DND-41 (cell line): Measurements from ENCODE around the gene MIP.

Source experiments
- ATAC-seq: fragments of 200-7000 bp; cut with Tn5 transposase; 3 replicates; pipeline ENCODE4 v1.9.1; 2021; ENCODE audit warnings: low read depth; ENCODE audit not compliant: insufficient read depth
- DNase-seq: peaks from one replicate; pipeline ENCODE4 v3.0.0-alpha.2; 2020
- H2AFZ ChIP-seq: 2 replicates; pipeline ENCODE4 v1.6.0; 2012; ENCODE audit warnings: low read depth, low read length
- H3K27ac ChIP-seq: 2 replicates; pipeline ENCODE4 v1.5.1; 2012; ENCODE audit warnings: low read length, inconsistent platforms
- H3K27me3 ChIP-seq: fragments of 200-600 bp; sonication (generic); 2 replicates; pipeline ENCODE4 v1.6.0; 2012; ENCODE audit warnings: low read length, mild to moderate bottlenecking, inconsistent platforms; ENCODE audit not compliant: insufficient read depth, poor library complexity
- H3K36me3 ChIP-seq: 2 replicates; pipeline ENCODE4 v1.5.1; 2012; ENCODE audit warnings: low read length, inconsistent platforms; ENCODE audit not compliant: insufficient read depth
- H3K4me1 ChIP-seq: 2 replicates; pipeline ENCODE4 v1.5.1; 2012; ENCODE audit warnings: mild to moderate bottlenecking, low read length; ENCODE audit not compliant: insufficient read depth
- H3K4me2 ChIP-seq: 2 replicates; pipeline ENCODE4 v1.6.0; 2012; ENCODE audit warnings: mild to moderate bottlenecking, moderate library complexity, low read length, inconsistent platforms; ENCODE audit not compliant: insufficient read depth
- H3K4me3 ChIP-seq, 2 experiments: fragments of 200-600 bp in 1 of 2; shearing (Covaris generic) in 1 of 2; 2 replicates each; pipeline ENCODE4 v1.5.1; 2012 to 2016; ENCODE audit warnings: inconsistent platforms in 2 of 2, low read length in 2 of 2, mild to moderate bottlenecking in 2 of 2, low read depth in 1 of 2, moderate library complexity in 1 of 2
- H3K79me2 ChIP-seq: 2 replicates; pipeline ENCODE4 v1.6.0; 2012; ENCODE audit warnings: low read length, inconsistent platforms; ENCODE audit not compliant: insufficient read depth
- H3K9ac ChIP-seq: 2 replicates; pipeline ENCODE4 v1.6.0; 2012; ENCODE audit warnings: low read depth, mild to moderate bottlenecking, inconsistent platforms, low read length, moderate library complexity
- H3K9me3 ChIP-seq: 2 replicates; pipeline ENCODE4 v1.5.1; 2012; ENCODE audit warnings: low read length, moderate library complexity, mild to moderate bottlenecking, inconsistent platforms; ENCODE audit not compliant: insufficient read depth, severe bottlenecking
- H4K20me1 ChIP-seq: 2 replicates; pipeline ENCODE4 v1.6.0; 2012; ENCODE audit warnings: low read length; ENCODE audit not compliant: insufficient read depth
- CTCF ChIP-seq: IDR thresholded peaks from 2 replicates; pipeline ENCODE4 v1.5.1; 2012; ENCODE audit warnings: borderline replicate concordance, low read length, moderate library complexity, mild to moderate bottlenecking; ENCODE audit not compliant: poor library complexity, severe bottlenecking; ENCODE audit errors: extremely low read depth
- EZH2 ChIP-seq: IDR thresholded peaks from 3 replicates; pipeline ENCODE4 v1.6.1; 2012; ENCODE audit warnings: borderline replicate concordance, low read depth, mild to moderate bottlenecking, moderate library complexity, low read length, inconsistent platforms; ENCODE audit not compliant: severe bottlenecking

Gene MIP

GRCh38 chr12:56451147-56451546 is 3.3 kb downstream of the MIP start:
- Histone ChIP-seq H3K4me2 (no peak overlapping the region), H3K27me3 (no peaks in the 10 kb centered on the region), H3K4me1 (peaks cover 23% of the 10 kb centered on the region), H4K20me1 (no peaks in the 10 kb centered on the region), H3K9ac (no peak overlapping the region), H3K4me3 (no peak overlapping the region), H3K9me3 (no peaks in the 10 kb centered on the region), H3K79me2 (peaks cover 28% of the 10 kb centered on the region), H3K27ac (no peak overlapping the region), H3K36me3 (peaks cover 7% of the 10 kb centered on the region; the same call in 1 of the 2 replicates), H2AFZ (0 out of 2 replicates have a peak overlapping the region, but pooled peaks have one; percentile 36)
- ATAC-seq (no peak), DNase-seq (no peak)
- TF ChIP-seq EZH2 = no peak
- TF ChIP-seq CTCF = no peak

GRCh38 chr12:56450241-56450640 is 4.2 kb downstream of the MIP start:
- peak overlapping the region; percentile 87; the same call in 1 of the 2 replicates for H3K27ac ChIP-seq
- ATAC-seq (no peak), DNase-seq (no peak)
- H4K20me1 ChIP-seq = no peaks in the 10 kb centered on the region
- no peak overlapping the region for H3K4me3 ChIP-seq
- peaks cover 7% of the 10 kb centered on the region; the same call in 1 of the 2 replicates for H3K36me3 ChIP-seq
- H3K27me3 ChIP-seq = no peaks in the 10 kb centered on the region
- no peaks in the 10 kb centered on the region for H3K9me3 ChIP-seq
- peak overlapping the region; percentile 66; the same call in 1 of the 2 replicates for H3K4me2 ChIP-seq
- no peak for TF ChIP-seq EZH2
- no peak for TF ChIP-seq CTCF
- peak overlapping the region; percentile 78; the same call in 1 of the 2 replicates for H2AFZ ChIP-seq
- peaks cover 35% of the 10 kb centered on the region for H3K79me2 ChIP-seq
- peak overlapping the region; percentile 81; the same call in 1 of the 2 replicates for H3K9ac ChIP-seq
- H3K4me1 ChIP-seq = peaks cover 26% of the 10 kb centered on the region

- Histone ChIP-seq H3K27ac (peak overlapping the region; percentile 87), H3K4me1 (peaks cover 26% of the 10 kb centered on the region), H3K27me3 (no peaks in the 10 kb centered on the region), H4K20me1 (no peaks in the 10 kb centered on the region), H3K4me3 (peak overlapping the region; percentile 48 to 63), H3K9ac (peak overlapping the region; percentile 81), H2AFZ (peak overlapping the region; percentile 78), H3K9me3 (no peaks in the 10 kb centered on the region), H3K36me3 (peaks cover 11% of the 10 kb centered on the region; the same call in 1 of the 2 replicates), H3K79me2 (peaks cover 39% of the 10 kb centered on the region), H3K4me2 (peak overlapping the region; percentile 66)
- ATAC-seq (no peak), DNase-seq (no peak)
- no peak for TF ChIP-seq CTCF
- no peak for TF ChIP-seq EZH2
Measured at GRCh38 chr12:56449622-56449984, 4.9 kb downstream of the MIP start.
